ENCODE results near the gene SNRNP25.
"Not testable (repeated sequence)": the region's sequence is repeated elsewhere in the genome, so short reads cannot be mapped to it uniquely, and the experiment has no call there.

SNRNP25 gene

GRCh38 chr16:53346-54236 is at the start of gene SNRNP25, which contains the start of gene POLR3K:
SNRNP25 (plus strand) TSS chr16:53828; CDS start chr16:54017, 189 bp downstream.
POLR3K (minus strand) TSS chr16:53608; CDS start chr16:53586, 22 bp downstream.
- in situ Hi-C loops (cut with HindIII; ENCODE audit: low pct_ligation_motif_present, low sequenced_read_pairs), result no loop called here
- peak within 1 kb of the TSS; percentile 83 for H3K4me3 ChIP-seq (ENCODE audit: low read depth, low read length)
- peaks cover 40% of the 10 kb centered on the region for H3K36me3 ChIP-seq (replicated peaks)
- TF ChIP-seq CTCF (IDR thresholded peaks at IDR 0.05; ENCODE audit: low read depth, low read length, missing control alignments), result no peak
- H3K27ac ChIP-seq, result peak within 1 kb of the TSS; percentile 44
- peak; percentile 99 for DNase-seq
- no peaks in the 10 kb centered on the region for H3K27me3 ChIP-seq (replicated peaks)

GRCh38 chr16:9903-10665 is 43.5 kb upstream of the SNRNP25 start:
- H3K36me3 ChIP-seq (replicated peaks), result no peaks in the 10 kb centered on the region
- in situ Hi-C loops (cut with HindIII; ENCODE audit: low pct_ligation_motif_present, low sequenced_read_pairs), result no loop called here
- no peak for DNase-seq
- H3K4me3 ChIP-seq (ENCODE audit: low read depth, low read length), result peak overlapping the region; percentile 45
- no peak overlapping the region for H3K27ac ChIP-seq
- no peaks in the 10 kb centered on the region for H3K27me3 ChIP-seq (replicated peaks)
- TF ChIP-seq CTCF (IDR thresholded peaks at IDR 0.05; ENCODE audit: low read depth, low read length, missing control alignments), result no peak

GRCh38 chr16:10772-11171 is 42.9 kb upstream of the SNRNP25 start:
- peak; percentile 52 for TF ChIP-seq CTCF (IDR thresholded peaks at IDR 0.05; ENCODE audit: low read depth, low read length, missing control alignments)
- in situ Hi-C loops (cut with HindIII; ENCODE audit: low pct_ligation_motif_present, low sequenced_read_pairs); H3K4me3 ChIP-seq (ENCODE audit: low read depth, low read length); H3K27ac ChIP-seq; H3K27me3 ChIP-seq (replicated peaks); H3K36me3 ChIP-seq (replicated peaks): not testable (repeated sequence)
- DNase-seq, result peak; percentile 98

GRCh38 chr16:17062-17765 is 36.4 kb upstream of the SNRNP25 start:
- H3K27ac ChIP-seq; DNase-seq; H3K4me3 ChIP-seq (ENCODE audit: low read depth, low read length); H3K27me3 ChIP-seq (replicated peaks); H3K36me3 ChIP-seq (replicated peaks); in situ Hi-C loops (cut with HindIII; ENCODE audit: low pct_ligation_motif_present, low sequenced_read_pairs): not testable (repeated sequence)

GRCh38 chr16:20886-21285 is 32.7 kb upstream of the SNRNP25 start:
- H3K27me3 ChIP-seq (replicated peaks); DNase-seq; H3K36me3 ChIP-seq (replicated peaks); H3K27ac ChIP-seq; in situ Hi-C loops (cut with HindIII; ENCODE audit: low pct_ligation_motif_present, low sequenced_read_pairs); H3K4me3 ChIP-seq (ENCODE audit: low read depth, low read length): not testable (repeated sequence)

- DNase-seq; H3K36me3 ChIP-seq (replicated peaks); H3K27me3 ChIP-seq (replicated peaks); H3K4me3 ChIP-seq (ENCODE audit: low read depth, low read length); H3K27ac ChIP-seq; in situ Hi-C loops (cut with HindIII; ENCODE audit: low pct_ligation_motif_present, low sequenced_read_pairs): not testable (repeated sequence)
These were observed 29.5 kb upstream of the SNRNP25 start for GRCh38 chr16:24151-24550.

- in situ Hi-C loops (cut with HindIII; ENCODE audit: low pct_ligation_motif_present, low sequenced_read_pairs); H3K27me3 ChIP-seq (replicated peaks); H3K4me3 ChIP-seq (ENCODE audit: low read depth, low read length); H3K36me3 ChIP-seq (replicated peaks); DNase-seq; H3K27ac ChIP-seq: not testable (repeated sequence)
These were observed 27.7 kb upstream of the SNRNP25 start for GRCh38 chr16:25926-26348.

- DNase-seq; H3K4me3 ChIP-seq (ENCODE audit: low read depth, low read length); H3K27me3 ChIP-seq (replicated peaks); H3K36me3 ChIP-seq (replicated peaks); in situ Hi-C loops (cut with HindIII; ENCODE audit: low pct_ligation_motif_present, low sequenced_read_pairs); H3K27ac ChIP-seq: not testable (repeated sequence)
These were observed 23.0 kb upstream of the SNRNP25 start for GRCh38 chr16:30627-31026.

GRCh38 chr16:33154-33876 is 20.3 kb upstream of the SNRNP25 start:
- DNase-seq; in situ Hi-C loops (cut with HindIII; ENCODE audit: low pct_ligation_motif_present, low sequenced_read_pairs); H3K27me3 ChIP-seq (replicated peaks); H3K27ac ChIP-seq; H3K4me3 ChIP-seq (ENCODE audit: low read depth, low read length); H3K36me3 ChIP-seq (replicated peaks): not testable (repeated sequence)
